Epidermal melanocyte (primary cell): ENCODE measurements around the gene TPM2.
A peak's percentile ranks its signal among the peaks of the same experiment; 100 is the strongest.

Experiments used
- DNase-seq: peaks from one replicate; pipeline ENCODE4 v3.0.0; 2011; ENCODE audit warnings: low spot score; ENCODE audit not compliant: insufficient read length

TPM2 gene

DNA sequence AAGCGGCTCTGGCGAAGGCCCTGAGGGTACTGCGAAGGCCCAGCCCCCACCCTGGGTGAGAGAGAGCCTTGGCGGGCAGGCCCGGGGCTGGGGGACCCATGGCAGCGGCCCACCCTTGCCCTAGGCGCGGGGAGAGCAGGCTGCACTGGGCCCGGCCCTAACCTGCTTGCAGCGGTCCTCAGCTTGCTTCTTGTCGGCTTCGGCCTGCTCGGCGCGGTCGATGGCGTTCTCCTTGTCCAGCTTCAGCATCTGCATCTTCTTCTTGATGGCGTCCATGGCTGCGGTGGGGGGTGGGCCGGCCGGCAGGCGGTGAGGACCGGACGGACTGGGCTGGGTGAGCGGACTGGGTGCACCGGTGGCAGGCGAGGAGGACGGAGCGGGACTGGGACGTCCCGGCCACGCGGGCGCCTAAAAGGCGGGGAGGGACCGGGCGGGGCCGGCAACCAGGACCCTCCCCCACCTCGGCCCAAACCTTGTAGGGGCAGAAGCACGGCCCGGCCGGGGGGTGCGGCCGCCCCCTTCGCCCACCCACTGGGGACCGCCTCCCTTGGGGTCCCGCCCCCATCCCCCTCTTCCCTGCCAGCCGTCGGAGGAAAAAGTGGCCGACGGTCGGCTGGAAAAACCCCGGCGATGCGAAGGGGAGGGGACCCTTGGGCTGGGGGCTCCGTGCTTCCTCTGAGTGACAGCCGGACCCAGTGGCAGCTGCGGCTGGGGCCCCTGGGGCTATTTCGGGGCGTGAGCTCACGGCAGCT, at the start of gene TPM2:
Gene TPM2, minus strand, starts transcription at position 384 of the 752 bp plus-strand sequence. Its CDS starts 108 bp downstream, at position 276.
- no peak for DNase-seq

DNA sequence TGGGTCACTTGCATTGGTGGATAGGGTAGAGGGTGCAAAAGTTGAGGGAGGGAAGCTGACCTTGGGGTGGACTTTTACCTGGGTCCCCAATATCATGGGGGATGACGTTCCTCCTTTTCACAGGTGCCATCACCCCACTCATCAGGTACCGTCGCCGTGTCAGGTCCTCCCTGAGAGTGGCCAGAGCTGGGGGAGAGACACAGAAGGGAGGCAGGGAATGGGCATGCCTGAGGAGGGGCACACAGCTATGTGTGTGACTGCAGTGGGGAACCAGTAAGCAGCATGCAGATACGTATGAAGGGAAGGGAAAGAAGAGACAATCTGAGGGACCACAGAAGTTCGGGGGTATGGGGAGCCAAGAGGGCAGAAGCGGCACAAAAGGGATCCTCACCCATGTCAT, 49.2 kb upstream of the TPM2 start:
- no peak for DNase-seq

DNA sequence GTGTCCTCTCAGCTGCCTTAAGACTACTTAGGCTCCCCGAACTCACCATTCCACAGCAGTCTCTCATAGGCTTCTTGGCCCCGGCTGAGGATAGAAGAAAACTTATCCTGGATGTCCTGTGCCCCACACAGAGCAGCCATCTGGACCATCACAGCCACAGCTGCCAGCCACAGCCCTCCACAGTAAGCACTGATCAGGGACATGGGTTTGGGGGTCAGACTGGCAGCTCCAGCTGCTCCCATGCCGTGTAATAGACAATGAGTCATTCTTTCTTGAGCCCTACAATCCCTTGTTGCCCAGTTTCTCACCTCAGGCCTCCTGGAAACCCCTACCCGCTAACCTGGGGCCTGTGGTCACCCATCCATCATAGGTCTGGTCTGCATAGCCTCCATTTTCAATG, 48.5 kb upstream of the TPM2 start:
- DNase-seq = no peak

DNA sequence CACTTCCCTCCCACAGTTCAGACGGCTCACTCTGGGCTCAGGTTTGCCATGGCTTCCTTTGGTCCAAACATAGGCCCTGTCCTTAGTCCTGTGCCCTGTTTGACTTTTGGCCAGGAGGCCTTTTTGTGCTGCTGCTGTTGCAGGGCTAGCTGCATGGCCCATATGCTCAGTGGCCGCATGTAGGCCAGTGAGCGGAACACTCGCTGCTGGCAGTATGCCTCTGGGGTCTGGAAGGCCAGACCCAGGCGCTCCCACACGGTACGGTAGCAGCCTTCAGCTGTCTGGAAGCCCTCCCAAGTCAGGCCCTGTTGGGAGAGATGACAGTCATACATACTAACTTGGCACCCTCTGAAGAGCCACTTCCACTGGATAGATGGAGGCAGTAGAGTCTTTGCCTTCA, 47.4 kb upstream of the TPM2 start:
- no peak for DNase-seq

DNA sequence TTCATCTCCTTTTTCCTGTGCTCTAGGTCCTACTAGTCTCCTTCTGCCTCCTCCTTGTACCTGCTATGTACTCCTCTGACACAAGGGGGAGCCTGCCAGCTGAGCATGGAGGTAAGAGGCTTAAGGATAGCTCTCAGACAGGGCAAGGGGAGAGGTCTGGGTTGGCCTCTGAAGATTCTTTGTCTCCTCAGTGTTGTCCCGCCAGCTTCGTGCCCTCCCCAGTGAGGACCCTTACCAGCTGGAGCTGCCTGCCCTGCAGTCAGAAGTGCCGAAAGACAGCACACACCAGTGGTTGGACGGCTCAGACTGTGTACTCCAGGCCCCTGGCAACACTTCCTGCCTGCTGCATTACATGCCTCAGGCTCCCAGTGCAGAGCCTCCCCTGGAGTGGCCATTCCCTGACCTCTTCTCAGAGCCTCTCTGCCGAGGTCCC, 46.5 kb upstream of the TPM2 start:
- DNase-seq = peak; percentile 68

DNA sequence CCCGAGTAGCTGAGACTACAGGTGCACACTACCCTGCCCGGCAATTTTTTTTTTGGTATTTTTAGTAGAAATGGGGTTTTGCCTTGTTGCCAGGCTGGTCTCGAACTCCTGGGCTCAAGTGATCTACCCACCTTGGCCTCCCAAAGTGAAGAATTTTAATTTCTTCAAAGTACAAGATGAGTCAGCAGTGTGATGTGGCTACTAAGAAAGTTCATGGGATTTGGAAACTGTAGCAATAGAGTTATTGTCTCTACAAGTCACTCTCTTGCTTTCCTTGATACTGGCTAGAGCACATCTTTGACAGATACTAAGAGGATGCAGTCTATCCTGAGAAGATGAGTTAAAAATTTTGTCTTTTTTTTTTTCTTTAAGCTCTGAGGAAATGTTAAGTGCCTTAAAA, 44.4 kb upstream of the TPM2 start:
- no peak for DNase-seq

DNA sequence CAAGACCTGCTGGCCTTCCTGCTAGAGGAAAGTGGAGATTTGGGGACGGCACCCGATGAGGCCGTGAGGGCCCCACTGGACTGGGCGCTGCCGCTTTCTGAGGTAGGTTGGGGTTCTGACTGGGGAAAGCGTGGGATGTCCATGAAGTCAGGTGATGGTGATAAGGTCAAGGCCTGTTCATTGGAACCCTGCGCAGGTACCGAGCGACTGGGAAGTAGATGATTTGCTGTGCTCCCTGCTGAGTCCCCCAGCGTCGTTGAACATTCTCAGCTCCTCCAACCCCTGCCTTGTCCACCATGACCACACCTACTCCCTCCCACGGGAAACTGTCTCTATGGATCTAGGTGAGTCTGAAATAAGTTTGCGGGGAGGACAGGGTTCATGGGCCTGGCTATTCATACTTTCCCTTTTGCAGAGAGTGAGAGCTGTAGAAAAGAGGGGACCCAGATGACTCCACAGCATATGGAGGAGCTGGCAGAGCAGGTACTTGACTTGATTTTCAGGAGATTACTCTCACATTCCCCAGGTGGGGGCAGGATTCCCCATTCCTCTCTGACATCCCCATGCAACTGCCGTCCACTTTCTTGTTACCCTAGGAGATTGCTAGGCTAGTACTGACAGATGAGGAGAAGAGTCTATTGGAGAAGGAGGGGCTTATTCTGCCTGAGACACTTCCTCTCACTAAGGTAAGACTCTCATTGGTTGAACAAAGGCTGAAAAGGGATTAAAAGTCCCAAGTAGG, 43.2 kb upstream of the TPM2 start:
- no peak for DNase-seq

DNA sequence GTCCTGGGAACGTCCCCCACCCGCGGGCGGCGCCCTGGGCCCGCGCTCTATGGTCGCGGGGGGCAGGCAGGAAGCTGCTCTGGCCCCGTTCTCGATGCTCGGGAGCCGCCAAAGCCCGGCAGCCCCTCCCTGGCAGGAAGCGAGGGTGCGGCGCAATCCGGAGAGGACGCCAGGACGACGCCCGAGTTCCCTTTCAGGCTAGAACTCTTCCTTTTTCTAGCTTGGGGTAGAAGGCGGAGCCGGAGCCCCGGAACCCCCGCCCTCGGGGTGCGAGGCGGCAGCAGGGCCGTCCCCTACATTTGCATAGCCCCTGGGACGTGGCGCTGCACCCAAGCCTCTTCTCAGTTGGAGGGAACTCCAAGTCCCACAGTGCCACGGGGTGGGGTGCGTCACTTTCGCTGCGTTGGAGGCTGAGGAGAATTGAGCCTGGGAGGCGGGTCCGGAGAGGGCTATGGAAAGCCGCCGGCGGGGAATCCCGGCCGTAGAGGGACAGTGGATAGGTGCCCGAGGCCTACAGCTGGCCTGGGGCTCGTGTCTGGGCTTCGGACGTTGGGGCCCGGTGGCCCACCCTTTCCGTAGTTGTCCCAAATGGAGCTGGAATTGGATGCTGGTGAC, 42.6 kb upstream of the TPM2 start, which contains the start of the genes CREB3 and TLN1:
Gene CREB3, plus strand, starts transcription at position 482 of the 615 bp plus-strand sequence. Its CDS starts 107 bp downstream, at position 589.
Gene TLN1, minus strand, starts transcription at position 11 of the 615 bp plus-strand sequence. CDS start 6,501 bp downstream, outside the sequence.
- DNase-seq = peak; percentile 88

DNA sequence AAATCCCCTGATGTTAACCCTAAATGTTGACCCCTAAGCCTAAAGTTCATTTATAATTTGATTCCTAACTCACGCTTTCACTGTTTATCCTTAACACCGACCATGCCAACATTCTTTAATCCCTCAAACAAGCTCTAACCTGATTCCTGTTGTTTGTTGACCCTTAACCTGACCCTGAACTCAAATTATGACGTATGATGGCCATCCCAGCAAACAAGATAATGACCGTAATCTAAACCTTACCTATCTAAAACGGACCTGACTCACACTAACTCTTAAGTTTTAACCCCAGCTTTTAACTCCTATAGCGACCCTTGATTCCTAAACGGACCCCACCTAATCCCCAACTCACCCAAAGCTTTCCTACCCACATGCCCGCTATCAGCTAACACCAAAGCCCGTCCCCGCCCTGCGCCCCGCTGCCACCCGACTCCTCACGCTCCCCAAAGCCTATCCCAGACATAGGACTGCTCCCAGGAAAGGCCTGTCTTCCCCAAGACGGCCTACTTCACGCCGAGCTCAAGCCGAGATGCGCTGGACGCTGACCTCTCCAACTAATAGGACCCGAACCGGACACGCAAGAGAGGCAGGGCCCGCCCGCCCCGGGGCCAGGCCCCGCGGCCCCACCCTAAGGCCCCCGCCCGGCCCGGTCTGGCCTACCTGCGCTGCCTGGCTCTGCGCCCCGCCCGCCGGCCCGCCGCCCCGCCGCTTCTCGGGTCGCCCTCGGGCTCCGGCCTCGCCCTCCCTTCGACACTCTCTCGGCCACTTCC, 41.9 kb upstream of the TPM2 start:
- DNase-seq = no peak

DNA sequence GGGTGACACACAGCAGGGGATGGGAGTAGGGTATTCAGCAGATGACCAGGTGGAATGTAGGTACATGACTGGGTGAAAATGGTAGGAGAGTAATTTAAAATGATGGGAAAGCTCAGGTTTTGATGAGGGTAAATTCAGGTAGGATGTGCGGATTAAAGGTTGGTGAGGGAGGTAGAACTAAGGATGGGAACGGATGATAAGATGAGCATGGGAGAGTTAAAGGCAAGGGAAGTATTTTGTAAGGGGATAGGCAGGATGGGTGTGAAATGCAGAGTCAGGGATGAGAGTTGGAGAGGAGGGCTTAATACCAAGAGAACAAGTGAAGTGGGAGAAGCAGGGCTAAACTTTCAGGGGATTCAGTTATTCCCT, 40.7 kb upstream of the TPM2 start:
- DNase-seq = no peak

DNA sequence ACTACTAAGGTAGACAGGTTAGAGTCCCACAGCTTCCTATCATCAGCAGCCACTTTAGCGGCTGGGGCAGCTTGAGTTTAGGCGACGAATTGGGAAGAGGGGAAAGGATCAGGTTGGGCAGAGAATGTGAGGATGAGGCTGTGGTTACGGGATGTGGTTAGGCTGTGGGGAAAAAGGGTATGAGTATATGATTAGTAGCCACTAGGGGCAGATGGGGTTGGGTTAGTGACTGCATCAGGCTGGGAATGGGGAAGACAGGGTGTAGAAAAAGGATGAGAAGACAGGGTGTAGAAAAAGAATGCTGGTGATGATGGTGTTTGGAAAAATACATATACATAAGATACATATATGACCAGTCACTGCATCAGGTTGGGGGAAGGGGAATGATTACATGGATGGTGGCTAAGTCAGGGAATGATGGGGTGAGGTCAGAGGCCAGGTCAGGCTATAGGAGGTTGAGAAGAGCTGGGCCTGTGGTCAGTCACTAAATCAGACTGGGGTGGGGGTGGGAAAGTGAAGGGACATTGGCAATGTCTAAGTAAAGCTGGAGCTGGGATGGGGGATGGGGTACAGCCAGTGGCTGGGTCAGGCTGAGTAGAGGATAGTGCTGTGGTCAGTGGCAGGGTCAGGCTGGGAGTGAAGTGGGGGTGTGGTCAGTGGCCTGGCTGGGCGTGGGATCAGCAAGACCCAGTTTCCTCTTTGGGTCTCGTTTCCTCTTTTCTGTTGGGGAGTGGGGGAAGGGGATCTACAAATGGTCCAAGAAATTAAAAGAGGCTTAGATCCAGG, 40.2 kb upstream of the TPM2 start:
- DNase-seq = peak; percentile 93

DNA sequence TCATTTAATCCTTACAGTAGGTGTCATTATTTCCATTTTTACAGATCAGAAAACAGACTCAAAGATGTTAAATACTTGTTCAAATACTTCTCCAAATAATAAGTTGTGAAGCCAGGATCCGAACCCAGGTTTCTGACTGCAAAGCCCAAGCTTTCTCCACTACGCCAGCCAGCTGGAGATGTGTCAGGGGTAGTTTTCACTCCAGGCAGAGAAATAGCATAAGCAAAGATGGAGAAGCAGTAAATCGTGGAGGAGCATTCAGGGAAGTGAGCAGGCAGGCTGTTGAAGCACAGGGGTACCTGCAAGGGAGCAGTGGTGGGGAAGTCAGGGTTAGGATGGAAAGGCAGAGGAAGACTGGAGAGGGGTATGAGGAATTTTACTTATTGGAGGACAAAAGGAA, 39.4 kb upstream of the TPM2 start:
- no peak for DNase-seq

DNA sequence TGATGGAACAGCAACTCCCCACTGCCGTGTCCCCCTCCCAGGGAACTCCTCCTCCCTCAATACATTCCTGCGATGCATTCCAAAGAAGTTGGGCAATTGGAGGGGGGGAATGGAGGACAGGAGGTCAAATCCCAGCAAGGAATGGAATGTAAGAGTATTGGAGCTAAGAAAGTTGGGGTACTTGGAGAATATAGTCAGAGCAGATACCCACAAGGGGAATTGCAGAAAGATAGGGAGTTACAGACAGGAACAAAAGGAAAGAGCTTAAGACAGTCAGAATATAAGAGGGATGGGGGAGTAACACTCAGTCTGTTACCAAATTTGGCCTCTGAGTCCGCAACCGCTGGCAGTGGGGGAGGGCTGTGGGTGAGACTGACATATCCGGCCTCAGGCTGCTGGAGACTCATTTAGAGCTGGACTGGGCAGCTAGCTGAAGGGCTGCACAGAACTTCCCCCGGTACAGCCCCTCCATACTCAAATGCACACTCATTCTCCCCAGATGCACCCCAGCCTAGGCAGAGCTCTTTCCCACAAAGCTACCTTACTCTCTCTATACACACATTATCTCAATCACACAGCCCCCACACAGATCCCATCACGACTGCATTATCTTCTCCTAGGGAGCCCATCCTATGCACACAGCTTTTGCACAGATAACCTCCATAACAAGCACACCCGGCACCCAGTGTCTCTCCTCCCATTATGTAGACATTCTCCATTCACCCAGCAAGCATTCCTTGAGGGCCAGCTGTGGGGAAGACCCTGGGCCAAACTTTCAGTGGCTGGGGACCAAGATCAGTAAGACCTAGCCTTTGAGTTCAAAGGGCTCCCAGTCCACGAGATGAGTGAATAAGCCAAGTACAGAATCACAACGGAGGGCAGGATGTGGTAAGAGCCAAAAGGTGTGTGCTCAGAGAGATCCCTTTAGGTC, 38.6 kb upstream of the TPM2 start:
- DNase-seq = peak; percentile 70

DNA sequence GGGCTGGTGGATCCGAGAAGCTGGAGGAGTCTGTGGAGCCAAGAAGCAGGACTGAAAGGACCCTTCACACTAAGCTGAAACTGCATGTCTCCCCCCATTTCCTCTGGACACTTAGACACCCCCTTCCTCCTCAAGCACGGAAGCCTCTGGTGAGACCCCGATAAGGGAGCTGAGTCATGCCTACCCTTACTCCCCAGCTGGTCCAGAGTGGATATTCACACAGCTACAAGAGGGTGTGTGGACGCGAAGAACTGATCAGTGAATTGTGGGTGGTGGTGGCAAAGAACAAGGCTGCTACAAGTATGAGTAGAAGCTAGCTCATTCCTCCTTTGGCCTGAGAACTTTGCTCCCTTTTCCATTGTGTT, 37.9 kb upstream of the TPM2 start:
- DNase-seq = no peak

DNA sequence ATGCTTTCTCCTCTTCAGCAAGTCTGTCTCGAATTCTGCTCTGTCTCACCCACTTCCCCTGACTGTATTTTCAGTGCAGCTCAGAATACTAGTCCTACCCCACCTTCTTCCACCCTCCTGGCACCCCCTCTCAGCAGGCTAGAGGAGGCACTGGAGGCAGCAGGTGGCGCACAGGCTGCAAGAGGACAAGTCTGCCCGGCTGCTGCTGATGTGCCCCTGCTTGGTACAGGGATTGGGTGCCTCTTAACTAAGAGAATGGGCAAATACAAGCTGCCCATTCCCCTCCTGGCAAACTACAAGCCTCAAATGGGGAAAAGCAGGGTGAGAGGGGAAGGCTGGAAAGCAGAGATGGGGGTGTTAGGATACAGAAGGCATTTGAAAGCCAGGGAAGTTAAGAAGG, 37.2 kb upstream of the TPM2 start:
- no peak for DNase-seq

DNA sequence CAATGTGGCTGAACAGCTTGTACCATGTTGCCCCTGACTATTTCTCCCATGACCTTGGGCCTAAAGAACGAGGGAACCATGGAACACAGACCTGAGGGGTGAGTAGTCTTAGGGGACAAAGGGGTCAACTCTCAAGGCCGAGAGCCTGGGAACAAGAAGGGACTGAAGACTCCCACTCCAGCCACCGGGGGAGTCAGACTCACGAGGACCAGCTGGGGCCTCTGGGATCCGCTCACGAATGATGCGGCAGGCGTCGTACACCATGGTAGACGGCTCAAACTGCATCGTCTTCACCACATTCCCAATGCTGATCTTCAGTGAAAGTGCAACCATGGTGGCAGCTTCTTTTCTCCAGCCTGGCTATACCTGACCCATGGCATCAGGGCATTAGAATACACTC, 35.6 kb upstream of the TPM2 start:
- DNase-seq = no peak

DNA sequence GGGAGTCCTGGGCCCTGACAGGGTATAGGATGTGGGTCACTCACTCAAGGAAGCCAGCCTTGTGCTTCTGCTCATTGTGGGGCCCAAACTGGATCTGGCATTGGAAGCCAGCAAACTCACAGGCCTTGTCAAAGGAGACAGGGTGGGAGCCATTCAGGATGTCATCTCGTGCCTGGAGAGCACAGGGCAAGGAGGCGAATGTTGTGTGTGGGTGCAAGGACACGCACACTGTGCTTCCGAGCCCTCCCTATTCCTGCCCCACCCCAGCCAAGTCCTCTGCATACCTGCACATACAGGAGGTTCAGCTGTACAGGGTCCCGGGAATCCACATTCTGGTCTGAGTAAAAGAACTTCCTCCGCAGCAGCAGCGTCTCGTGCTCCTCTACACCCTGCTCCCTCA, 34.2 kb upstream of the TPM2 start:
- DNase-seq = no peak

DNA sequence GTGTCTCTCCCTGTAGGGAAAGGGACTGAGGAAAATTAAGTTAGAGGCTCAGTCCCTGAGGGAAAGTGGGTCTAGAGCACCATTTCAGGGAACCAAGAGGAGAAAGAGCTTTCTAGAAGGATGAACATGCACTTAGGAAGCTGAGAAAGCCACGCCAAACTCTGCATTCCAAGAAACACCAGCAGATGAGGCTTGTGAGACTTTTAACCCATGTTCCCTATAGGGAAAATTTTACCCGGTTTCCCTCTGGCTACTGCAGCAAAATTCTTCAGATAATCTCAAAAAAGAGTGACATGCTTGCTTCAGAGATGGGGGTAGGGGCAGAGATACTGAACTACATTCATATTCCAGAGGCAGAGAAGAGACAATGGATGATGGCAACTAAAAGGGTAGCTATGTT, 33.7 kb upstream of the TPM2 start:
- DNase-seq = no peak

DNA sequence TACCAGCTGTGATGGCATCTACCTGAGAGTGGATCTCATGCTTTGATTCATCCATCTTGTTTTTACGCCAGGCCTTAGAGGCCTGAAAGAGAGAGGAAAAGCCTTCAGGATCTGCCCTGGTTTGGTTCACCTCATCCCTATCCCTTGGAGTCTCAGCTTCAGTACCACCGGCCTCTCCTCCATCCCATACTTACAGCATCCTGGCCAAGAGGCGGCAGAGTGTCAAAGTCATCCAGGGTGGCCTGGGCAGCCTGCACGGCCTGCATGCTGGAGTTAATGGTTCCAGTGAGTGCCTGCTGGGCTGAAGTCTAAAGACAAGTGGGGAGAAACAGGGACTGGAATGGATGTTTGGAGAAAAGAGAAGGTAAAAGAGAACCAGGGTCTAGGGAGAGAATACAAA, 29.8 kb upstream of the TPM2 start:
- no peak for DNase-seq
